ENCODE results near the gene S100A3.
"Not testable (repeated sequence)": the region's sequence is repeated elsewhere in the genome, so short reads cannot be mapped to it uniquely, and the experiment has no call there.

S100A3 gene

DNA sequence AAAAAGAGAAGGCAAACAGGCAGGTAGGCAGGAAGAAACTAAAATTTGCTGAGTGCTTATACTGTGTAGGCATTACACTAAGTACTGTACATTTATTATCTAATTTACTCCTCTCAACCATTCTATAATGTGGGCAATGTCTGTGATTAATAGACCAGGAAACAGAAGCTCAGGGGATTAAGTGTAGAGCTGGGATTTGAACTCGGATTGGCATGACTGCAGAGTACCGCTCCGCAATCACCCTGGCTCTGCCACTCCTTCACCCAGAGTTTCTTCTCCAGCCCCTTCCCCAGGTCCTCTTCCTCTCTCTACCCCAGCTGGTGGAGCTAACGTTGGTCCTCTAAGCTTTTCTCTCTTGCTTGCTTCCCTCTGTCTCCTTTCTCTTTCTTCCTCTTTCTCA, 28.1 kb upstream of the S100A3 start:
- peaks cover 2% of the 10 kb centered on the region for H3K4me1 ChIP-seq (ENCODE audit: insufficient read depth, insufficient read length)
- peaks cover 28% of the 10 kb centered on the region; the same call in 1 of the 2 replicates for H3K9me3 ChIP-seq (ENCODE audit: insufficient read depth, low read length)
- H3K36me3 ChIP-seq (ENCODE audit: insufficient read depth, insufficient read length, low read length) = no peaks in the 10 kb centered on the region
- TF ChIP-seq SUZ12 (IDR thresholded peaks at IDR 0.05; ENCODE audit: extremely low read depth, insufficient read depth, insufficient read length) (no peak), YY1 (IDR thresholded peaks at IDR 0.05; ENCODE audit: insufficient read depth, insufficient read length) (no peak), ZNF274 (IDR thresholded peaks at IDR 0.05; ENCODE audit: low read depth, low read length) (no peak)
- no peak for DNase-seq (ENCODE audit: low read depth, low spot score)
- no peak overlapping the region for H3K9ac ChIP-seq (ENCODE audit: insufficient read length, low read depth)
- H3K27me3 ChIP-seq (ENCODE audit: insufficient read depth, insufficient read length) = no peaks in the 10 kb centered on the region
- no peak overlapping the region for H3K4me3 ChIP-seq (ENCODE audit: insufficient read length, low read depth)

DNA sequence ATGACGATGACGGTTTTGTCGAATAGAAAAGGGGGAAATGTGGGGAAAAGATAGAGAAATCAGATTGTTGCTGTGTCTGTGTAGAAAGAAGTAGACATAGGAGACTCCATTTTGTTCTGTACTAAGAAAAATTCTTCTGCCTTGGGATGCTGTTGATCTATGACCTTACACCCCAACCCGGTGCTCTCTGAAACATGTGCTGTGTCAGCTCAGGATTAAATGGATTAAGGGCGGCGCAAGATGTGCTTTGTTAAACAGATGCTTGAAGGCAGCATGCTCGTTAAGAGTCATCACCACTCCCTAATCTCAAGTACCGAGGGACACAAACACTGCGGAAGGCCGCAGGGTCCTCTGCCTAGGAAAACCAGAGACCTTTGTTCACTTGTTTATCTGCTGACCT, 26.4 kb upstream of the S100A3 start:
- not testable (repeated sequence) for H3K9ac ChIP-seq (ENCODE audit: insufficient read length, low read depth); H3K27me3 ChIP-seq (ENCODE audit: insufficient read depth, insufficient read length); H3K4me1 ChIP-seq (ENCODE audit: insufficient read depth, insufficient read length); H3K4me3 ChIP-seq (ENCODE audit: insufficient read length, low read depth); DNase-seq (ENCODE audit: low read depth, low spot score); H3K36me3 ChIP-seq (ENCODE audit: insufficient read depth, insufficient read length, low read length)
- H3K9me3 ChIP-seq (ENCODE audit: insufficient read depth, low read length) = peaks cover 21% of the 10 kb centered on the region; the same call in 1 of the 2 replicates

DNA sequence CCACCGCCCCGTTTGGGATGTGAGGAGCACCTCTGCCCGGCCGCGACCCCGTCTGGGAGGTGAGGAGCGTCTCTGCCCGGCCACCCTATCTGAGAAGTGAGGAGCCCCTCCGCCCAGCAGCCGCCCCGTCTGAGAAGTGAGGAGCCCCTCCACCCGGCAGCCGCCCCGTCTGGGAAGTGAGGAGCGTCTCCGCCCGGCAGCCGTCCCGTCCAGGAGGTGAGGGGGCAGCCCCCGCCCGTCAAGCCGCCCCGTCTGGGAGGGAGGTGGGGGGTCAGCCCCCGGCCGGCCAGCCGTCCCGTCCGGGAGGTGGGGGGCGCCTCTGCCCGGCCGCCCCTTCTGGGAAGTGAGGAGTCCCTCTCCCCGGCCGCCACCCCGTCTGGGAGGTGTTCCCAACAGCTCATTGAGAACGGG, 26.0 kb upstream of the S100A3 start:
- DNase-seq (ENCODE audit: low read depth, low spot score); H3K36me3 ChIP-seq (ENCODE audit: insufficient read depth, insufficient read length, low read length); H3K27me3 ChIP-seq (ENCODE audit: insufficient read depth, insufficient read length); H3K4me3 ChIP-seq (ENCODE audit: insufficient read length, low read depth); H3K4me1 ChIP-seq (ENCODE audit: insufficient read depth, insufficient read length); H3K9ac ChIP-seq (ENCODE audit: insufficient read length, low read depth): not testable (repeated sequence)
- H3K9me3 ChIP-seq (ENCODE audit: insufficient read depth, low read length) = peaks cover 21% of the 10 kb centered on the region; the same call in 1 of the 2 replicates

DNA sequence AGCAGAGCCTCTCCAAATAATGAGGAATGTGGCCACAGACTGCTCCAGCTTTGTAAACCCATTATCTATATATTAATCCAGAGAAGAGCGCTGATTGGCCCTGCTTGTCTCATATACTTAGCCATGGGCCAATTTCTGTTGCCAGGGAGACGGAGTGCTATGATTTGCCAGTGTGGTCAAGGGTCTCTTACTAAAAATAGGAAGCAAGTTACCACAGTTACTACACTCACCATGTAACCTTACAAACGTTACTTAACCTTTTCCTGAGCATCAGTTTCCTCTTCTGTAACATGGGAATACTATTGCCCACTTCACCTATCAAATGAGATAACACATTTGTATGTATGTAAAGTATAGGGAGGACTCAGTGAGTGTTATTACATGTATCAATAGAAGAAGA, 24.3 kb upstream of the S100A3 start:
- no peak overlapping the region for H3K4me3 ChIP-seq (ENCODE audit: insufficient read length, low read depth)
- H3K9ac ChIP-seq (ENCODE audit: insufficient read length, low read depth) = no peak overlapping the region
- peaks cover 3% of the 10 kb centered on the region for H3K4me1 ChIP-seq (ENCODE audit: insufficient read depth, insufficient read length)
- no peaks in the 10 kb centered on the region for H3K36me3 ChIP-seq (ENCODE audit: insufficient read depth, insufficient read length, low read length)
- peaks cover 21% of the 10 kb centered on the region; the same call in 1 of the 2 replicates for H3K9me3 ChIP-seq (ENCODE audit: insufficient read depth, low read length)
- no peaks in the 10 kb centered on the region for H3K27me3 ChIP-seq (ENCODE audit: insufficient read depth, insufficient read length)
- TF ChIP-seq YY1 (IDR thresholded peaks at IDR 0.05; ENCODE audit: insufficient read depth, insufficient read length) = no peak
- no peak for TF ChIP-seq SUZ12 (IDR thresholded peaks at IDR 0.05; ENCODE audit: extremely low read depth, insufficient read depth, insufficient read length)
- no peak for TF ChIP-seq ZNF274 (IDR thresholded peaks at IDR 0.05; ENCODE audit: low read depth, low read length)
- no peak for DNase-seq (ENCODE audit: low read depth, low spot score)

DNA sequence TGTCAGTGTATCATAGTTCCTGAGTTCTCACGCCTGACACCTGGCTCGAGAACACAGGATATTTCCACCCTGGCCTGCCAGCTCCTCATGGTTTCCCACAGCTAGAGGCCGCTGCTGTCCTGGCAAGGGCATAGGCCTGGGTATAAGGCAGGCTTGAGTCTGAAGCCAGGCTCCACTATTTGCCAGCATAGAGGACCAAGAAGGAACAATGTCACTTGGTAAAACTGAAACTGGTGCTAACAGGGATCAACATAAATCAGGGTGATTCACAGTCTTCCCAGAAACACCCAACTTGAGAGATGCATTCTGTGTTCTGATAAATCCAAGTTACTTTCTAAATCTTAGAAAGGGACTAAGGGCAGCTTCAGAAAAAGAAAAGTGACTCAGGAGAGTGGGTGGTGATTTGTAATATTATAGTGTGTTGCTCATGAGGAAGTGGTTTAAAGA, 23.5 kb upstream of the S100A3 start:
- Histone ChIP-seq H3K9me3 (ENCODE audit: insufficient read depth, low read length) (peaks cover 21% of the 10 kb centered on the region; the same call in 1 of the 2 replicates), H3K4me3 (ENCODE audit: insufficient read length, low read depth) (no peak overlapping the region), H3K4me1 (ENCODE audit: insufficient read depth, insufficient read length) (peaks cover 7% of the 10 kb centered on the region), H3K27me3 (ENCODE audit: insufficient read depth, insufficient read length) (no peaks in the 10 kb centered on the region), H3K36me3 (ENCODE audit: insufficient read depth, insufficient read length, low read length) (no peaks in the 10 kb centered on the region), H3K9ac (ENCODE audit: insufficient read length, low read depth) (no peak overlapping the region)
- TF ChIP-seq YY1 (IDR thresholded peaks at IDR 0.05; ENCODE audit: insufficient read depth, insufficient read length) = no peak
- no peak for TF ChIP-seq SUZ12 (IDR thresholded peaks at IDR 0.05; ENCODE audit: extremely low read depth, insufficient read depth, insufficient read length)
- no peak for TF ChIP-seq ZNF274 (IDR thresholded peaks at IDR 0.05; ENCODE audit: low read depth, low read length)
- DNase-seq (ENCODE audit: low read depth, low spot score) = no peak

DNA sequence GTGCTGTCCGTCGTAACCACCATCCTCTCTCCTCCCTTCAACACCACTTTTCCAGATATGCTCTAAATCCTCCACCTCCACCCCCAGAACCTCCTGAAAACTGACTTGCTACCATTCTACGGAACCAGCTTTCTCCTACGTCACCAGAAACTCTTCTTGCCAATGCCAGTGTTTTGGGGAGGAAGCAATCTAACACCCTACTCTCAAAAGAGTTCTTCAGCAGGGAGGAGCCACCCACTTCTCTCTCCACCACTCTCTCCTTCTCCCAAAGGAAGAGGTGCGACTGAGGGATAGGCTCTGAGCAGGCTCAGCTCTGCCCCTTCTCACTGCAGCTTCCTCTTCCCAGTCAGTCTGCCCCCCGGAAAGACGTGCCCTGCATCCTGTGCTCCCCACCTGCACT, 22.6 kb upstream of the S100A3 start:
- no peak for DNase-seq (ENCODE audit: low read depth, low spot score)
- H3K9me3 ChIP-seq (ENCODE audit: insufficient read depth, low read length) = peaks cover 21% of the 10 kb centered on the region; the same call in 1 of the 2 replicates
- TF ChIP-seq ZNF274 (IDR thresholded peaks at IDR 0.05; ENCODE audit: low read depth, low read length) (no peak), SUZ12 (IDR thresholded peaks at IDR 0.05; ENCODE audit: extremely low read depth, insufficient read depth, insufficient read length) (no peak), YY1 (IDR thresholded peaks at IDR 0.05; ENCODE audit: insufficient read depth, insufficient read length) (no peak)
- peaks cover 13% of the 10 kb centered on the region for H3K4me1 ChIP-seq (ENCODE audit: insufficient read depth, insufficient read length)
- no peak overlapping the region for H3K4me3 ChIP-seq (ENCODE audit: insufficient read length, low read depth)
- H3K36me3 ChIP-seq (ENCODE audit: insufficient read depth, insufficient read length, low read length) = no peaks in the 10 kb centered on the region
- H3K9ac ChIP-seq (ENCODE audit: insufficient read length, low read depth) = no peak overlapping the region
- no peaks in the 10 kb centered on the region for H3K27me3 ChIP-seq (ENCODE audit: insufficient read depth, insufficient read length)

DNA sequence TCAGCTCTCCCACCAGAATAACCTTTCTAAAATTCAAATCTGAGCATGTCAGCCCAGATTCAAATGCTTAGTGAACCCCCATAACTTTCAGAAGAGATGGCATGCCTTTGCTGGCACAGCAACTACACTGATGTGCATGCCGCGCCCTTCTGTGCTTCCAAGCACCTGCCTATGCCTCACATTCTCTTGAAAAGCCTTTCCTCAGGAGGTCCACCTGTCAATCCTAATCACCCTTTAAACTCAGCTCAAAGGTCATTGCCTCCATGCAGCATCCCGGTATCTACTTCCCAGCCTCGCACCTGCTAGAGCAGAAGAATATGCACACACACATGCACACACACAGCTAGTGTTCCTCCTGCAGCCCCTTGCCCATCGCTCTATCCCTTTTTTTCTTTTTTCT, 21.8 kb upstream of the S100A3 start:
- no peak overlapping the region for H3K4me3 ChIP-seq (ENCODE audit: insufficient read length, low read depth)
- H3K36me3 ChIP-seq (ENCODE audit: insufficient read depth, insufficient read length, low read length) = no peaks in the 10 kb centered on the region
- H3K4me1 ChIP-seq (ENCODE audit: insufficient read depth, insufficient read length) = peaks cover 16% of the 10 kb centered on the region
- no peaks in the 10 kb centered on the region for H3K27me3 ChIP-seq (ENCODE audit: insufficient read depth, insufficient read length)
- no peak for TF ChIP-seq YY1 (IDR thresholded peaks at IDR 0.05; ENCODE audit: insufficient read depth, insufficient read length)
- TF ChIP-seq SUZ12 (IDR thresholded peaks at IDR 0.05; ENCODE audit: extremely low read depth, insufficient read depth, insufficient read length) = no peak
- no peak for TF ChIP-seq ZNF274 (IDR thresholded peaks at IDR 0.05; ENCODE audit: low read depth, low read length)
- H3K9me3 ChIP-seq (ENCODE audit: insufficient read depth, low read length) = peaks cover 14% of the 10 kb centered on the region; the same call in 1 of the 2 replicates
- H3K9ac ChIP-seq (ENCODE audit: insufficient read length, low read depth) = no peak overlapping the region
- no peak for DNase-seq (ENCODE audit: low read depth, low spot score)

DNA sequence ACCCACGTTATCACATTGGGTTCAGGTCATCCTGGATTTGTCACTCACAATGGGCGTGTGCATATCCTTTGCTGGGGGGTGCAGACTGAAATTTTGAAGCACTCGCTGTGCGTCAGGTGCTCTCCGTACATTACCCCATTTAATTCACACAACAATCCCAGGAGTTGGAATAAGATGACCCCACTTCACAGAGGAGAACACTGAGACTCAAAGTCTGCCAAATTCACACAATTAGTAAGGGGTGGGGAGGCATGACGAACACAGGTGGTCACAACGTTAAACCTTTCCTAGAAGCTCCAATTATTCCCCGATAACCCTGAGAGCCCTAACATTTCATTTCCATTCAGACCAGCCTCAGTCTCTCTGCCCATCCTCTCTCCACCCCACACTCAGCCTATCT, 20.4 kb upstream of the S100A3 start:
- H3K9me3 ChIP-seq (ENCODE audit: insufficient read depth, low read length) = peaks cover 5% of the 10 kb centered on the region; the same call in 1 of the 2 replicates
- no peak overlapping the region for H3K4me3 ChIP-seq (ENCODE audit: insufficient read length, low read depth)

More for the DNA sequence above, 20.4 kb upstream of the S100A3 start:
- H3K9ac ChIP-seq (ENCODE audit: insufficient read length, low read depth) = no peak overlapping the region
- no peaks in the 10 kb centered on the region for H3K27me3 ChIP-seq (ENCODE audit: insufficient read depth, insufficient read length)
- peaks cover 24% of the 10 kb centered on the region for H3K4me1 ChIP-seq (ENCODE audit: insufficient read depth, insufficient read length)
- H3K36me3 ChIP-seq (ENCODE audit: insufficient read depth, insufficient read length, low read length) = no peaks in the 10 kb centered on the region
- TF ChIP-seq SUZ12 (IDR thresholded peaks at IDR 0.05; ENCODE audit: extremely low read depth, insufficient read depth, insufficient read length) = no peak
- no peak for TF ChIP-seq ZNF274 (IDR thresholded peaks at IDR 0.05; ENCODE audit: low read depth, low read length)
- no peak for TF ChIP-seq YY1 (IDR thresholded peaks at IDR 0.05; ENCODE audit: insufficient read depth, insufficient read length)
- no peak for DNase-seq (ENCODE audit: low read depth, low spot score)

All from NT2/D1 (cell line).